Loucy (cell line): ENCODE results near the gene CGA.

Experiments used
- CTCF ChIP-seq: fragments of 200-600 bp; sonication (generic); conservative IDR thresholded peaks from 2 replicates; pipeline ENCODE4 v1.5.1; 2014; ENCODE audit warnings: mild to moderate bottlenecking, antibody characterized with exemption, low read length
- EZH2phosphoT487 ChIP-seq: fragments of 200-600 bp; IDR thresholded peaks from 2 replicates; pipeline ENCODE4 v1.6.1; 2018; ENCODE audit warnings: antibody characterized with exemption, mild to moderate bottlenecking, moderate library complexity, borderline replicate concordance

- no peak for TF ChIP-seq CTCF
- no peak for TF ChIP-seq EZH2phosphoT487
Measured at GRCh38 chr6:87065117-87065516, 29.8 kb downstream of the CGA start.
